HG03439 (cell line): ENCODE results near the gene CEP112.

Experiments
- ATAC-seq: cut with Tn5 transposase; IDR thresholded peaks from one replicate; pipeline ENCODE4 v1.9.1; 2021; ENCODE audit warnings: mild to moderate bottlenecking, moderate library complexity; ENCODE audit not compliant: unreplicated experiment

The CEP112 gene

DNA sequence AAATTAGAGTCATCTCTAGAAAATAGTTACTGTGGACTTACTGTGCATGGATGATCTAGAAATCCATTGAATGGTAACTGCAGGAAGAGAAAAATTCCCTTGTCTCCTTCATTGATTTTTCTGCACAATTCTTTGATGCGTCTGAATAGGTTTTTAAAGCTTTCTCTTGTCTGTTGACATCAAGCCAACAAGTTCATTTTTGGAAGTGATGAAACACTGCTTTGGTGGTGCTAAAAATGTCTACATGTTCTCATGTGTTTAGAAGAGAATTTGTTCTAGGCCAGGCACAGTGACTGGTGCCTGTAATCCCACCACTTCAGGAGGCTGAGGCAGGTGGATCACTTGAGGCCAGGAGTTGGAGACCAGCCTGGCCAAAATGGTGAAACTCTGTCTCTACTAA lies 573.4 kb downstream of the CEP112 start:
- ATAC-seq = no peak

DNA sequence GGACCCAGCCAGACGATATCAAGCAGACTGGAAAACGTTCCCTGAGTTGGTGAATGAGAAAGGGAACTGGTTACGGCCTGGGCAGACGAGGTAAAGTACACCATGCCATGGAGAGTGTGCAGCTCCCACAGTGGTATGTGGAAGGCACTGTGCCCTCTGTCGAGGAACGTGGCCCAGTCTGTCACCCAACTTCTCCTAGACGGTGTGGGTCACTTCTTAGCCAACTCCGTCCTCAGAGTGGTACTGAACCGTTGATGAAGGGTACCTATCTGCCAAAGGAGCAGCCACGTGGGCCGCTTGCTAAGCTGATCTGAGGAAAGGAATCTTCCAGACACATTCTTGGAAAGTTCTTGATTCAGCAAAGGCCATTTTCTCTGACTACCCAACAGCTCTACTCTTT lies 574.4 kb downstream of the CEP112 start:
- no peak for ATAC-seq

- ATAC-seq = no peak
Measured at GRCh38 chr17:65609749-65610148, 582.2 kb downstream of the CEP112 start.

DNA sequence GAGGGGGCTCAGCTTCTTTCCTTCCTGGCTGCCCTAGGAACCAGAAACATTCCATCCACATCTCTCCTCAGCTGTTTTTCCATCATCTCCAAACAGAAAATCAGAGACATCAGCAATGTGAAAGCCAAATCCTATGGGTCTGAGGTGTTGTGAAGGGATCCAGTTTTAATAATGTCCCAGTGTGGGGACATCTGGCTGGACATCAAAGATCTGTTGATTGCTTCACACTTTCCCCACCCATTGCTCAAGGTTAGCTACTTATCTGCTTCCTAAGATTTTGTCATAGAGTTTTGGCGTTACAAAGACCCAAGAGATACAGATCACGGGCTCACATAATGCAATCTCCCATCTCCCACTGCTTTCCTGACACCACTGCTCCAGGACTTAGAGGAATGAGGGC lies 582.6 kb downstream of the CEP112 start:
- ATAC-seq = no peak

DNA sequence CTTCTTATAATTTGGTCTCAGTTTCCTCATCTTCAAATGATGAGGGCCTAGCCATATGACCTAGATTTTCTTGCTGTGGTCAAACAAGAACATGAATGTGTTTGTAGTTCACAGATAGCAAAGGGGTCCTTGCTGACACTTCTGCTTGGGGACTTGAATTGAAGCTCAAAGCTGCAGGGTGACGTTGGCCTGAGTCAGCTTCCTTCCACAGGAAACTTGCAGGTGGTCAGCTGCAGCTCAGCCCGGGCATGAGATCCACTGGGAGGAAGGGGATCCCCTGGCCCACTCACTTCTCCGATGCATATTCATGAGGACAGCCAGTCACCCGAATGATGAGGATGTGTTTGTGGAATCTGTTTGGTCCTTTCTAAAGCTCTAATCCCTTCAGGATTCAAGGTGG lies 587.9 kb downstream of the CEP112 start:
- ATAC-seq = no peak

DNA sequence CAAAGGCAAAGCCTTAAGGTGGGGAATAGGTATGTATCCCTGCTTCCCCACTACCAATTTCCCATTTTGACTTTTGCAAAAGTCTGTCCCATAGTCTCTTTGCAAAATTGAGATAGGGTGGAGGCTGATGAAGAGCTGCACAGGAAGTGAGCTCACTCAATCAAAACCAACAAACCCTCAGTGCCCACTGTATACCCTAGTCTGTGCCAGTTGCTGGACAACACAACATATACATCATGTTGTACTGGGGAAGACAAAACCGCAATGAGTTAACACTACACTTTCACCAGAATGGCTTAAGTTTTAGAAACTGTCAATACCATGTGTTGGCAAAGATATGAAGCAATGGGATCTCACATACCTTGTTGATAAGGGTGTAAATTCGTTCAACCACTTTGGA lies 590.1 kb downstream of the CEP112 start:
- no peak for ATAC-seq

DNA sequence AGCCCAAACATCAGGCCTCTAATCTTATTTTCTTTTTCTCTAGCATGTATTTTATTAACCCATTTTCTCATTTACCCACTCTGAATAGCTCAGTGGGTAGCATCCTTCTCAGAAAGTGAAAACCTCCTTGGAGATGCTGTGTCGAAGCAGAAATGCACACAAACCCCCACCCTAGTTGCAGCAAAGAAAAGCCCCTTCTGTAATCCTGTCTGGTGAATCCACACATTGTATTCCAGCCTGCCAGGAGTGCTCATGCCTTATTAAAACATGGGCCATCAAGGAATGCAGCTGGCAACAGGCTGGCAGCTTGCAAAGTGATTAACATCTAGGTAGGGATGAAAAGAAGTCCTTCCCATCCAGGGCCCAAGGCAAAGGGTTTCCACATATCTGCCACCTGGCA lies 590.8 kb downstream of the CEP112 start:
- ATAC-seq = no peak

- no peak for ATAC-seq
Measured at GRCh38 chr17:65600518-65600917, 591.4 kb downstream of the CEP112 start.

- no peak for ATAC-seq
Measured at GRCh38 chr17:65599650-65600049, 592.3 kb downstream of the CEP112 start.

GRCh38 chr17:65598746-65599145 lies 593.2 kb downstream of the CEP112 start:
- no peak for ATAC-seq

GRCh38 chr17:65595071-65595656 lies 596.8 kb downstream of the CEP112 start:
- ATAC-seq = no peak

GRCh38 chr17:65593855-65594845 lies 597.8 kb downstream of the CEP112 start:
- no peak for ATAC-seq

DNA sequence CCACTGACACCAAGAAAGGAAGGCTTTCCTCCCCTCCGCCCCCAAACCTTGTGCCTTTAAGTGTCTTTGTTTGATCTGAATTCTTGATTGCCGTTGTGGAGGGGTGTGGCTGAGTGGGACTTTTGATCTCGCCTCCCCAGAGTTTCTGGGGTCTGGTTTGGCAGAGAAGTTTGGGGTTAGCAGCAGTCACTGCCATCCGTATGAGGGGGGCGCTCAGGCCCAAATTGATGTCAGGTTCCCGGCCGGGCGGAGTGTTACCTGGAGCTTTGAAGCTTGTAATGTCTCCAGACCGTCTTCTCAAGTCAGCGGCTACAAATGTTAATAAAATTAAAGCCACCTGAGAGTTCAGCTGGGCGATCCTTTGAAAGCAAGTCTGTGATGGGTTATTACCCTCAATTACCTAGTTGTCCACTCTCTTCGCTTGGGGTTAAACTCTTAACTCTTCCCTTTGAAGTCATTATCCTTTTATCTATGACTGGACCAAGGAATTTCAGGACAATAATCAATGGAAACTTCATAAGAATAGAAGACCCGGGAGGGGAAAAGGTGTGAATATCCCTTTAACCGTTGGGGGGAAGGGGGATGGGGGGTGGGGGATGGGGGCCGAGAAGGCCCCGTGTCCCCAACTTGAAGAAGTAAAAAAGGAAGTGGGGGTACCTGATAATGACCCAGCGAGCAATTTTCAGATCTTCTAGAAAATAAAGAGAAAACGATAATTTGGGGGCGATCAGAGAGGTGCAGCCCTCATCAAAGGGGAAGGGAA lies 598.7 kb downstream of the CEP112 start:
- no peak for ATAC-seq

DNA sequence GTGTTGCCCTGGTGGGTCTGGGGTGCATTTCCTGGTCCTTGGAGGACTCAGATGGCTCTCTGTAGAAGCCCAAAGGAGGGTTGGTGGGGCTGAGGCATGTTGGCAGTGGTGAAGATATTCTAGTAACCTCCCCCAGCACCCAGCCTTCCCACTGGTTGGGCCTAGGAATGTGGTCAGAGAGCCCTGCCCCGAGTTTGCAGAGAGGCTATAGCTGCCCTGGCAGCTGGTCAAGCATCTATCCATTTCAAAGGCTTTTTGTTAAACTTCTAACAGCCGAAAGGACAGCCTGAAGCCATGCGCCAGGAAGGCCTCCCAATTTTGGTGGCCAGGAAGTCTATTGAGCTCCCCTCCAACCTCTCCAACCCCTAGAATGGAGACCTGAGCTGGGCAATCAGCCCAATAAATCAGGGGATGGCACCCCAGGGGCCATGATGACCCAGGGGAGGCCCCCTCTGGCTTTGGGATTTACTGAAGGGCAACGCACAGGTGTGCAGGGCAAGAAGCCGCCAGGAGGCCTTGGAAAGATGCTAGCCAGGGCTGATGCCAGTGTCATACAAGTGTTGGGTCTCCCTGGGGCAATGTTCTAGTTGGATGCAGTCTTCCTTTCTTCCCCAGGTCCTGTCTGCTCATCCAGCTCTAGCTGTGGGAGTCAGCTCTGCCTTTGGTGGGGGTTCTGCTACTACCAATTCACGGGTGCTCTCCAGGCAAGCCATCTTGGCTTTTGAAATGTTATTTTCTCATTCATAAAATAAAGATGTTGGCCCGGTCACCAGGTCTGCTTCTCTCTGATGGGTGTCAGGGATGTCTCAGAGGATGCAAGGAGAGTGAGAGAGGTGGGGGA lies 599.6 kb downstream of the CEP112 start:
- no peak for ATAC-seq

DNA sequence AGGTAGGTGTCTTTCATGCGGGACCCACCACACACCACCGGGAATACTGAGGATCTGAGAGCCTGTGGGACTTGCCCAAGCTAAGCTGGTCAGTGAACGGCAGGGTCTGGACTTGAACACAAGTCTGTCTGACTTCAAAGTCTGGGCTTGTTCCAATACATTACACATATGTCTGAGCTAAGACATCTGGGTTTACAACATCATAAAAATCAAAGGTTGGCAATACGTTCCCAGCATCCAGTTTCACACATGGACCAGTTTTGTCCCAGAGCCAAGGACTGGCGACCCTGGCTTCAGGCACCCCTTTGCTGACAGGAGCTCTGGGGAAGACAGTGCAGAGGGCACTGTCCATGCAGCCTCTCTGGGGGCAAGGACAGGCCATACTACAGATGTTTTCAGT lies 602.6 kb downstream of the CEP112 start:
- no peak for ATAC-seq

GRCh38 chr17:65588181-65588808 lies 603.6 kb downstream of the CEP112 start:
- no peak for ATAC-seq

GRCh38 chr17:65587534-65588180 lies 604.3 kb downstream of the CEP112 start:
- no peak for ATAC-seq

DNA sequence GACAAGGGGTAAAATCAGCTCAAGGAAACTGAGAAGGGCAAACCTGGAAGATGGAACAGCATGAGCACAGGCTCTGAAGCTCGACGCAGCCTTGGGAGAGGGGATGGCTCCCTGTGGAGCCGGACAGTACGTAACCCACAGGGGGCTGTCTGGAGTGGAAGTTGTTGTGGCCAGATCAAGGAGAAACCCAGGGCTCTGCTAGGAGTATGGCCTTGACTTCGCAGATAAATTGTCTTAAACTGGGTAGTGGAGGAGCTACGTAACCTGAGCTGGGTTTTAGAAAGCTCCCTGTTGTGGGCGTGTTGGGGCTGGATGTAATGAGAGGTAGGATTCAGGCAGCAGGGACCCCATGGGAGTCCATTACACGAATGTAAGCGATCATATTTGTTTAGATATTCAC lies 605.0 kb downstream of the CEP112 start:
- ATAC-seq = no peak
